Gastrocnemius medialis (tissue), 4 donors: ENCODE results near the gene TIAM2. TPM values are rescaled to one million over a fixed set of nuclear protein-coding genes. Genes with fewer than 3 reads are reported as not detected.

Source experiments
- ATAC-seq, 2 donors: fragments of 150-250 bp; one replicate each; pipeline ENCODE4 v1.9.1; 2016
- DNase-seq, 2 donors: peaks; one replicate each; pipeline ENCODE4 v3.0.0-alpha.2; 2019
- H3K27ac ChIP-seq, 4 donors: fragments of 200-600 bp; sonication (generic); 1 replicate in 1 of 4; 2 replicates in 3 of 4; pipeline ENCODE4 v1.5.1; 2016 to 2018; ENCODE audit warnings: mild to moderate bottlenecking in 2 of 4, moderate library complexity in 1 of 4
- H3K27me3 ChIP-seq, 3 donors: fragments of 200-600 bp; sonication (generic) in 2 of 3; 1 replicate in 1 of 3; 2 replicates in 2 of 3; pipeline versions ENCODE4 v1.5.1 to v1.6.0; 2016 to 2019; ENCODE audit warnings: mild to moderate bottlenecking in 1 of 3, moderate library complexity in 1 of 3
- H3K36me3 ChIP-seq, 2 donors: fragments of 200-600 bp; sonication (generic) in 1 of 2; one replicate each; pipeline ENCODE4 v1.5.1; 2017 to 2018
- H3K4me1 ChIP-seq, 2 donors: fragments of 200-600 bp; sonication (generic) in 1 of 2; one replicate each; pipeline ENCODE4 v1.5.1; 2016 to 2017; ENCODE audit warnings: mild to moderate bottlenecking in 2 of 2
- H3K4me3 ChIP-seq, 4 donors: fragments of 200-600 bp; sonication (generic) in 3 of 4; 1 replicate in 1 of 4; 2 replicates in 3 of 4; pipeline ENCODE4 v1.5.1; 2016 to 2019; ENCODE audit warnings: mild to moderate bottlenecking in 2 of 4
- H3K9me3 ChIP-seq, 3 donors: fragments of 200-600 bp; sonication (generic) in 2 of 3; 1 replicate in 1 of 3; 2 replicates in 2 of 3; pipeline ENCODE4 v1.5.1; 2016 to 2019
- POLR2A ChIP-seq, 2 donors: fragments of 450-650 bp; IDR thresholded peaks; one replicate each; pipeline ENCODE4 v1.6.1; 2017; ENCODE audit warnings: antibody characterized with exemption in 2 of 2, mild to moderate bottlenecking in 2 of 2, moderate library complexity in 2 of 2
- in situ Hi-C, 4 donors: fragments of 200-750 bp; cut with MboI; loops; one replicate each; pipeline versions ENCODE4 v1.15.0 to v1.8.0; 2017; ENCODE audit warnings: low sequenced_read_pairs in 4 of 4
- intact Hi-C: fragments of 100-400 bp; cut with DNase I; formaldehyde crosslinking; loops from one replicate; pipeline ENCODE4 v1.15.1; 2023; ENCODE audit warnings: low total_unique reads
- total RNA-seq, 4 donors: library from RNA; depleted of rRNA; stranded (reverse); fragments of >200 nt; gene quantifications; one replicate each; pipeline versions ENCODE4 v1.1.0 to v1.2.3, GENCODE V29; 2016
- TF ChIP-seq, protein P1 (sequence below), 5 experiments: fragments of 450-650 bp in 3 of 5; fragments of 200-600 bp in 2 of 5; sonication (generic) in 2 of 5; IDR thresholded peaks in 4 of 5; conservative IDR thresholded peaks in 1 of 5; 1 replicate in 4 of 5; 2 replicates in 1 of 5; pipeline ENCODE4 v1.5.1; 2016 to 2019; ENCODE audit warnings: antibody characterized with exemption in 5 of 5, mild to moderate bottlenecking in 3 of 5, moderate library complexity in 3 of 5

The TIAM2 gene
- total RNA-seq, 4 donors from 2014 or later = 4.4 to 18.8 (median 13.6) TPM

DNA sequence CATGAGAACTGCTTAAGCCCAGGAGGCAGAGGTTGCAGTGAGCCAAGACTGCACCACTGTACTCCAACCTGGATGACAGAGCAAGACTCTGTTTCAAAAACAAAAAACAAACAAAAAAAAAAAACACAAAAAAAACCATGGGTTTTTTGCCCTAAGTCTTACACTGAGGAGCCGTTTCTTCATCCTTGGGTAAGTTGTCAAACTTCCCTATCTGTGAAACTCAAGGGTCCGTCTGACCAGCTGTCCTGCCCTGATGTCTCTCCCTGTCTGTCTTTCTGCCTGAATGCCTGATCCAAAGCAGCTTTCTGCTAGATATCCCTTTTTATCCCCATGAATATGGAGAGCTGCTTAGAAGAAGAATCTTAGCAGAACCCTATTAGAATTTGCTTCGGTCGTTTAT lies 227.4 kb downstream of the TIAM2 start:
- in situ Hi-C loops (no loop called here), intact Hi-C loops (no loop called here)
- ATAC-seq (no peak), DNase-seq (no peak)
- TF ChIP-seq, protein P1, sequence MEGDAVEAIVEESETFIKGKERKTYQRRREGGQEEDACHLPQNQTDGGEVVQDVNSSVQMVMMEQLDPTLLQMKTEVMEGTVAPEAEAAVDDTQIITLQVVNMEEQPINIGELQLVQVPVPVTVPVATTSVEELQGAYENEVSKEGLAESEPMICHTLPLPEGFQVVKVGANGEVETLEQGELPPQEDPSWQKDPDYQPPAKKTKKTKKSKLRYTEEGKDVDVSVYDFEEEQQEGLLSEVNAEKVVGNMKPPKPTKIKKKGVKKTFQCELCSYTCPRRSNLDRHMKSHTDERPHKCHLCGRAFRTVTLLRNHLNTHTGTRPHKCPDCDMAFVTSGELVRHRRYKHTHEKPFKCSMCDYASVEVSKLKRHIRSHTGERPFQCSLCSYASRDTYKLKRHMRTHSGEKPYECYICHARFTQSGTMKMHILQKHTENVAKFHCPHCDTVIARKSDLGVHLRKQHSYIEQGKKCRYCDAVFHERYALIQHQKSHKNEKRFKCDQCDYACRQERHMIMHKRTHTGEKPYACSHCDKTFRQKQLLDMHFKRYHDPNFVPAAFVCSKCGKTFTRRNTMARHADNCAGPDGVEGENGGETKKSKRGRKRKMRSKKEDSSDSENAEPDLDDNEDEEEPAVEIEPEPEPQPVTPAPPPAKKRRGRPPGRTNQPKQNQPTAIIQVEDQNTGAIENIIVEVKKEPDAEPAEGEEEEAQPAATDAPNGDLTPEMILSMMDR (IDR thresholded peaks at IDR 0.05 in 4 of 5, conservative IDR thresholded peaks at IDR 0.05 in 1 of 5) = no peak
- no peak for TF ChIP-seq POLR2A (IDR thresholded peaks at IDR 0.05)
- no peak overlapping the region for H3K4me3 ChIP-seq
- no peaks in the 10 kb centered on the region for H3K27me3 ChIP-seq
- H3K27ac ChIP-seq = no peak overlapping the region
- no peaks in the 10 kb centered on the region for H3K9me3 ChIP-seq
- no peaks in the 10 kb centered on the region for H3K4me1 ChIP-seq
- no peaks in the 10 kb centered on the region for H3K36me3 ChIP-seq

DNA sequence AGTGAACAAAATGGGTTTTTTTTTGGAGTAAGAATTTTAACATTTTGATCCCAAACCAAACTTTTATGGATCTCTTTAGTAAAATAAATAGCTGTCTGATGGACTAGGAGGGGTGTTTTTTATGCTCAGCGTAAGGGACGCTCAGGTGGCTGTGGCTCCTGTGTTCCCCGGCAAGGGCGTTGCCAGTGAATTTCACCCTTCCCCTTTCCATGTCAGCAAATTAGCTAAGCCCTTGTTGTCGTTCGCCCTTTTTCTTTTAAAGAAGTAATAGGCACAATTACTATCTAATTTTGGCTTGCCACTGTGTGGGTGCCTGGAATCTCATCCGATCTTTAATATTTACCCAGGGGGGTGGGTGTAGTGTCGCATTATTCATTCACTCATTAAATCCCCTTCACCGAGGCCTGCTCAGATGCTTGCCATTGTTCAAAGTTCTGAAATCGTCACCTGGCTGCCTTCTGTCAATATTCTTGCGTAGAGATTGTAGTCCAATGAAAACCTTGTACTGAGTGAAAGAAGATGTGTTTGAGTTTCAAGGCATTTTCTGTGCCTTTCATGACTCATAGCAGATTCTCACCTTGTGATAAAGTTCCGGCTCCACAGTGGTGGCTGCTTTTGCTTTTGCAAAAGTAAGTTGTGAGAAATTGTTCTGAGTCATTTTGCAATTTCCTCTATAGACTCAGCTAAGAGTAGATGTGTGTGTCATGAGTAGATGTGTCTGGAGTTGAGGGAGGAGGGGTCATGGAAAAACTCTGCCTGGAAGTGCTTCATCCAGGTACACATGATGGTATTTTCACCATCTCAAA lies 228.7 kb downstream of the TIAM2 start:
- DNase-seq (no peak), ATAC-seq (no peak)
- TF ChIP-seq, protein P1 (IDR thresholded peaks at IDR 0.05 in 4 of 5, conservative IDR thresholded peaks at IDR 0.05 in 1 of 5) = no peak
- TF ChIP-seq POLR2A (IDR thresholded peaks at IDR 0.05) = no peak
- Histone ChIP-seq H3K4me3 (no peak overlapping the region), H3K4me1 (peaks cover 0 to 4% of the 10 kb centered on the region in 2 donors), H3K36me3 (no peaks in the 10 kb centered on the region), H3K27ac (no peak overlapping the region), H3K9me3 (no peaks in the 10 kb centered on the region), H3K27me3 (no peaks in the 10 kb centered on the region)
- intact Hi-C loops = no loop called here
- in situ Hi-C loops = no loop called here

DNA sequence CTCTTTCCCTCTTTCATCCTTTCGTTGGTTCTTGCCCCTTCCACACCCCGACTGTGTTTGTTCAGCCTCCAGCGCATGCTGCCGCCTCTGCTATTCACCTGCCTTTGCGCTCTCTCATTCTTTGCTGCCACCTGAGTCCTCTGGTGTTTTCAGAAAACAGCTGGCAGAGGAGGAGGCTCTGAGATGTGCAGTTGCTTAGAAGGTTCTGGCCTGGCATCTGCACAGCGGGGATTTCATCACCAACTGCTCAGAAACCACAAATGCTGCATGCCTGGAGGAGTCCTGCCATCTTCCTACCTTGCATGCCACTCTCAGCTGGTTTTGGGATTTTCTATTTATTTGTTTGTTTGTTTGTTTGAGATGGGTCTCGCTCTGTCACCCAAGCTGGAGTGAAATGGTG lies 229.5 kb downstream of the TIAM2 start:
- H3K9me3 ChIP-seq = no peaks in the 10 kb centered on the region
- H3K27ac ChIP-seq = no peak overlapping the region
- H3K4me1 ChIP-seq = peaks cover 0 to 4% of the 10 kb centered on the region in 2 donors
- in situ Hi-C loops = no loop called here
- H3K36me3 ChIP-seq = no peaks in the 10 kb centered on the region
- TF ChIP-seq, protein P1 (IDR thresholded peaks at IDR 0.05 in 4 of 5, conservative IDR thresholded peaks at IDR 0.05 in 1 of 5) = no peak
- no peak for TF ChIP-seq POLR2A (IDR thresholded peaks at IDR 0.05)
- DNase-seq (no peak), ATAC-seq (no peak)
- H3K4me3 ChIP-seq = no peak overlapping the region
- intact Hi-C loops = no loop called here
- no peaks in the 10 kb centered on the region for H3K27me3 ChIP-seq

- H3K4me1 ChIP-seq = peaks cover 0 to 4% of the 10 kb centered on the region in 2 donors
- no peak overlapping the region for H3K4me3 ChIP-seq
- no peak overlapping the region for H3K27ac ChIP-seq
- ATAC-seq (no peak), DNase-seq (no peak)
- no peaks in the 10 kb centered on the region for H3K36me3 ChIP-seq
- TF ChIP-seq, protein P1 (IDR thresholded peaks at IDR 0.05 in 4 of 5, conservative IDR thresholded peaks at IDR 0.05 in 1 of 5) = no peak
- TF ChIP-seq POLR2A (IDR thresholded peaks at IDR 0.05) = no peak
- in situ Hi-C loops (no loop called here), intact Hi-C loops (no loop called here)
- H3K27me3 ChIP-seq = no peaks in the 10 kb centered on the region
- H3K9me3 ChIP-seq = no peaks in the 10 kb centered on the region
Measured at GRCh38 chr6:155227046-155227445, 231.9 kb downstream of the TIAM2 start.
